ENCODE measurements around the gene SPSB1.
A peak's percentile ranks its signal among the peaks of the same experiment; 100 is the strongest.

SPSB1 gene

GRCh38 chr1:9278116-9278515, 14.6 kb upstream of the SPSB1 start:
- H3K4me3 ChIP-seq (ENCODE audit: control insufficient read depth, low read depth, low read length), result no peak overlapping the region
- TF ChIP-seq, protein P1, sequence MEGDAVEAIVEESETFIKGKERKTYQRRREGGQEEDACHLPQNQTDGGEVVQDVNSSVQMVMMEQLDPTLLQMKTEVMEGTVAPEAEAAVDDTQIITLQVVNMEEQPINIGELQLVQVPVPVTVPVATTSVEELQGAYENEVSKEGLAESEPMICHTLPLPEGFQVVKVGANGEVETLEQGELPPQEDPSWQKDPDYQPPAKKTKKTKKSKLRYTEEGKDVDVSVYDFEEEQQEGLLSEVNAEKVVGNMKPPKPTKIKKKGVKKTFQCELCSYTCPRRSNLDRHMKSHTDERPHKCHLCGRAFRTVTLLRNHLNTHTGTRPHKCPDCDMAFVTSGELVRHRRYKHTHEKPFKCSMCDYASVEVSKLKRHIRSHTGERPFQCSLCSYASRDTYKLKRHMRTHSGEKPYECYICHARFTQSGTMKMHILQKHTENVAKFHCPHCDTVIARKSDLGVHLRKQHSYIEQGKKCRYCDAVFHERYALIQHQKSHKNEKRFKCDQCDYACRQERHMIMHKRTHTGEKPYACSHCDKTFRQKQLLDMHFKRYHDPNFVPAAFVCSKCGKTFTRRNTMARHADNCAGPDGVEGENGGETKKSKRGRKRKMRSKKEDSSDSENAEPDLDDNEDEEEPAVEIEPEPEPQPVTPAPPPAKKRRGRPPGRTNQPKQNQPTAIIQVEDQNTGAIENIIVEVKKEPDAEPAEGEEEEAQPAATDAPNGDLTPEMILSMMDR (IDR thresholded peaks at IDR 0.05; ENCODE audit: control insufficient read depth, insufficient read depth, low read depth, low read length, missing control alignments), result no peak
- no peak for DNase-seq (ENCODE audit: low read depth)

- no peak overlapping the region for H3K4me3 ChIP-seq (ENCODE audit: control insufficient read depth, low read depth, low read length)
- no peak for DNase-seq (ENCODE audit: low read depth)
- TF ChIP-seq, protein P1 (IDR thresholded peaks at IDR 0.05; ENCODE audit: control insufficient read depth, insufficient read depth, low read depth, low read length, missing control alignments), result no peak
Measured at GRCh38 chr1:9278585-9279153, 14.0 kb upstream of the SPSB1 start.

DNA sequence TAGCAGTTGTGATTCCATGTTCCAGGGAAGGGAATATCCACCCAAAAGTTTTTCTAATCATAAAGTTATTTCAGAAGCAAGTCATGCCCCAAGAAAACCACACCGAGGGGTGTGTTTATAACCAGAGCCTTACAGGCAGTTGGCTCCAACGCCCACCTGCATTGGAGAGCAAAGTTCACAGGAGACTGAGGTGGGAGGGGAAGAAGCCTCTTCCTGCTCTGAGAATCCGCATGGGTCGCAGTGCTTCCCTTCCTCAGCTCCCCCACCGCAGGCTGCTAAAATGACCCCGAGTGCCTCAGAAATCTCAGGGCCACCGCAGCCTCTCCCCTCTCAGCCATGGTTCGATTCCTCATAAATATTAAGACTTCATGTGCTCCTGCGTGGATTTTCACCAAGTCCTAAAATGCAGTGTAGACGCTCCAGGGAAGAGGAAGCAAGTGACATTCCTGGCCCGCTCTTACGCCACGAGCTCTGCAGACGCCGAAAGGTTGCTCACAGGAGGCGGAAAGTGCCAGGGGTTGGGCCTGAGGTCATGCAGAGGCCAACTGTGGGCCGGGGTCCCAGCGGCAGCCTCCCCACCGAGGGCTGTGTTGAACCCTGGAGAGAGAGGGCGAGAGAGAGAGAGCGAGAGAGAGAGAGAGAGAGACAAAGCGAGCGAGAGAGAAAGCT, 13.4 kb upstream of the SPSB1 start:
- no peak overlapping the region for H3K4me3 ChIP-seq (ENCODE audit: control insufficient read depth, low read depth, low read length)
- no peak for DNase-seq (ENCODE audit: low read depth)
- TF ChIP-seq, protein P1 (IDR thresholded peaks at IDR 0.05; ENCODE audit: control insufficient read depth, insufficient read depth, low read depth, low read length, missing control alignments), result no peak

DNA sequence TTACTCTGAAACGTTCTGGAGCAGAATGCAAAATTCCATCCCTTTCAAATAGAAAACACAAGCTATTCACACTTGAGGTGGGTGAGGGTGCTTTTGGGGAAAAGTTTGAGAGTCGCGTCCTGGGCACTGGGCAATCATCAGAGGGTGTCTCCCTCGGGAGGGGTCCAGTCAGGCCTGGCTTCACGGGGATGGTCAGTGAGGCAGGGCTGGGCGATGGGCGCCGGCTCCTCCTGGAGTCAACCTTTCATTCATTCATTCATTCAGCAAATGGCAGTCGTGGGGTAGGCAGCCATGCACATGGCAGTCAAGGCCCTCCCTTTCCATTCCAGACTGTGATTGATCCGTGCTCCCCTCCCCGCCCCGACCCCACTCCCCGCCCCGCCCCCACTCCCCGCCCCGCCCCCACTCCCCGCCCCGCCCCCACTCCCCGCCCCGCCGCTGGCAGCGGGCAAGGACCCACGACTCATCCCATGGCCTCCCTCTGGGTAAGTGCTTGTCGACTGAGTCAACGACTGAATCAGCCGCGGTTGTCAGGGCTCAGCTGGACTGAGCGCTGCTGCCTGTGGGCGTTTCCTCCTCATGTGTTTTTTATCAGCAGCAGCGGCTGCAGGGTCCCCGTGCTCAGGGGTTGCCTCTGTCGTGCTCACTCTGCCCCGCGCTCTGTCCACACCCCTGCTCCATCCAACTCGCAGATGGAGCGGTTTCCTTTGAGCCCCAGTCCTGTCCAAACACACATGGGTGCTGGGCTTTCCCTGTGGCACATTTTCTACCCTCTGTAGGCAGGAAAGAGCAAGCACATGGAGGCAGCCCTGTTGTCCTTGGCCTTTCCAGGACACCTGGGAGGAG, 12.5 kb upstream of the SPSB1 start:
- H3K4me3 ChIP-seq (ENCODE audit: control insufficient read depth, low read depth, low read length), result no peak overlapping the region
- DNase-seq (ENCODE audit: low read depth), result peak; percentile 82
- TF ChIP-seq, protein P1 (IDR thresholded peaks at IDR 0.05; ENCODE audit: control insufficient read depth, insufficient read depth, low read depth, low read length, missing control alignments), result no peak

DNA sequence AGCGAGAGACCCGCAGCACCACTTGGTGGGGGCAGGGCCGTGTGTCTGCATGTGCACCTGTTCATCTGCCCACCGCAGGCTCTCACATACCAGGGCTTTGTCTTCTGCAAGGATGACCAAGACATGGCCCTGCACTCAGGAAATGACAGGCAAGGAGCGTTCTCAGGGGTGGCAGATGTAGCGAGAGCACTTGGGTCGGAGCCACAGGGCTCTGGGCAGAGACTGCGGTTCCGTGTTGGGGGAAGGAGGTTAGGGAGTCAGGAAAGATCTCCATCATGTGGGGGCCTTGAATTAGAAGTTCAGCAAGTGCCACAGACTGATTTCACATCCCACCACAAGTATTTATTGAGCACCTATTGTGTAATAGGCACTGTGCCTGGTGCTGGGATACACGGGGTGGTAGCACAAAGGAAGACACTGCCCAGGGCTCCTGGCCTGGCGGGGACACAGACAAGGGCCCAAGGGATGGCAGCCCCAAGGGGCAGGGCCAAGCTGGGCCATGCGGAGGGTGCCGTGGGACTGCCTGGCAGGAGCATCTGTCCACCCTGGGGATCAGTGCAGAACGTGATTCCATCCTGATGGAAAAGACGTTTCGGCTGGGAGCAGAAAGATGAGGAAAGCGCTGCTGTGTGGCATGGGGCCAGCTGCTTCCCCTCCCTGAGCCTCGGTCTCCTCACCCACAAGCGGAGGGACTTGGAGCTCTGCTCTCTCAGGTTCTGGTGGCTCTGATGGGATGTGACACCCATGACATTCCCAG, 11.4 kb upstream of the SPSB1 start:
- no peak overlapping the region for H3K4me3 ChIP-seq (ENCODE audit: control insufficient read depth, low read depth, low read length)
- TF ChIP-seq, protein P1 (IDR thresholded peaks at IDR 0.05; ENCODE audit: control insufficient read depth, insufficient read depth, low read depth, low read length, missing control alignments), result no peak
- DNase-seq (ENCODE audit: low read depth), result no peak

Data from AG09309 (cell line).